NCI-H2227 (cell line): ENCODE measurements around the gene HOXC5.

Experiments
- DNase-seq: peaks from one replicate; lab custom pipeline; 2025; ENCODE audit not compliant: unreplicated experiment; lab: John Stamatoyannopoulos, UW

HOXC5 gene

GRCh38 chr12:53995378-53996239 is 37.2 kb upstream of the HOXC5 start:
- no peak for DNase-seq

- DNase-seq, result no peak
Measured at GRCh38 chr12:53996240-53997203, 36.3 kb upstream of the HOXC5 start.

- DNase-seq, result no peak
Measured at GRCh38 chr12:53997204-53998109, 35.4 kb upstream of the HOXC5 start.

- DNase-seq, result no peak
Measured at GRCh38 chr12:53998110-53998899, 34.5 kb upstream of the HOXC5 start.

GRCh38 chr12:53998900-53999236 is 34.0 kb upstream of the HOXC5 start:
- DNase-seq, result no peak

GRCh38 chr12:53999559-54000115 is 33.2 kb upstream of the HOXC5 start:
- DNase-seq, result peak; percentile 68

- peak; percentile 38 for DNase-seq
Measured at GRCh38 chr12:54000116-54001114, 32.4 kb upstream of the HOXC5 start, which contains the start of gene HOXC9. Gene HOXC9 (plus strand): TSS chr12:54000161. CDS start chr12:54000189, 28 bp downstream.

GRCh38 chr12:54001283-54002187 is 31.3 kb upstream of the HOXC5 start:
- no peak for DNase-seq

GRCh38 chr12:54002278-54002914 is 30.5 kb upstream of the HOXC5 start:
- DNase-seq, result no peak

- DNase-seq, result no peak
Measured at GRCh38 chr12:54002915-54003389, 29.9 kb upstream of the HOXC5 start.

GRCh38 chr12:54003625-54004024 is 29.2 kb upstream of the HOXC5 start:
- DNase-seq, result no peak

GRCh38 chr12:54004063-54004840 is 28.6 kb upstream of the HOXC5 start:
- DNase-seq, result no peak

- DNase-seq, result no peak
Measured at GRCh38 chr12:54004841-54005530, 27.9 kb upstream of the HOXC5 start.

GRCh38 chr12:54005531-54005852 is 27.4 kb upstream of the HOXC5 start:
- no peak for DNase-seq

- DNase-seq, result peak; percentile 82
Measured at GRCh38 chr12:54005853-54006558, 26.8 kb upstream of the HOXC5 start.
